Measurements from ENCODE around the gene CDC7.
"Not testable (repeated sequence)": the region's sequence is repeated elsewhere in the genome, so short reads cannot be mapped to it uniquely, and the experiment has no call there.

The CDC7 gene

GRCh38 chr1:91513160-91513559 lies 12.5 kb downstream of the CDC7 start:
- DNase-seq = no peak

DNA sequence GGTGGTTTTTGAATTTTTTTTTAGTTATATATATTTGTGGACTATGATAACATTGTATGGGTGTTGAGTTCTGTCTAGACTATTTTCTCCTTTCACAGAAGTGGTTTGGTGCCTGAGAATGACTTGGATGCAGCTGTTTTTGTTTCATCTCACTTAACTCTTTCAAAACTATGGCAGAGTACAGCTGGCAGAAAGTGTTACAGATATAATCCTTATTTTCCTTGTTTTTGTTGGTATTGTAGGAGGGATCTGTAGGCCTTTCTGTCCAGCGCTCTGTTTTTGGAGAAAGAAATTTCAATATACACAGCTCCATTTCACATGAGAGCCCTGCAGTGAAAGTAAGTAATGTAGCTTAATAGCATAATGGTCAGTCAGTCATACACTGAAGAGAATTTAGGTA lies 13.1 kb downstream of the CDC7 start:
- no peak for DNase-seq

GRCh38 chr1:91515994-91516393 lies 15.3 kb downstream of the CDC7 start:
- no peak for DNase-seq

GRCh38 chr1:91516605-91517004 lies 16.0 kb downstream of the CDC7 start:
- not testable (repeated sequence) for DNase-seq

GRCh38 chr1:91519167-91519566 lies 18.5 kb downstream of the CDC7 start:
- DNase-seq = not testable (repeated sequence)

- no peak for DNase-seq
Observed at GRCh38 chr1:91520942-91521507, 20.4 kb downstream of the CDC7 start.

- no peak for DNase-seq
Observed at GRCh38 chr1:91523482-91523881, 22.8 kb downstream of the CDC7 start.

GRCh38 chr1:91526496-91526895 lies 25.8 kb downstream of the CDC7 start:
- DNase-seq = no peak

- no peak for DNase-seq
Observed at GRCh38 chr1:91527266-91527765, 26.7 kb downstream of the CDC7 start.

- no peak for DNase-seq
Observed at GRCh38 chr1:91527781-91528180, 27.1 kb downstream of the CDC7 start.

- DNase-seq = no peak
Observed at GRCh38 chr1:91529856-91530255, 29.2 kb downstream of the CDC7 start.

DNA sequence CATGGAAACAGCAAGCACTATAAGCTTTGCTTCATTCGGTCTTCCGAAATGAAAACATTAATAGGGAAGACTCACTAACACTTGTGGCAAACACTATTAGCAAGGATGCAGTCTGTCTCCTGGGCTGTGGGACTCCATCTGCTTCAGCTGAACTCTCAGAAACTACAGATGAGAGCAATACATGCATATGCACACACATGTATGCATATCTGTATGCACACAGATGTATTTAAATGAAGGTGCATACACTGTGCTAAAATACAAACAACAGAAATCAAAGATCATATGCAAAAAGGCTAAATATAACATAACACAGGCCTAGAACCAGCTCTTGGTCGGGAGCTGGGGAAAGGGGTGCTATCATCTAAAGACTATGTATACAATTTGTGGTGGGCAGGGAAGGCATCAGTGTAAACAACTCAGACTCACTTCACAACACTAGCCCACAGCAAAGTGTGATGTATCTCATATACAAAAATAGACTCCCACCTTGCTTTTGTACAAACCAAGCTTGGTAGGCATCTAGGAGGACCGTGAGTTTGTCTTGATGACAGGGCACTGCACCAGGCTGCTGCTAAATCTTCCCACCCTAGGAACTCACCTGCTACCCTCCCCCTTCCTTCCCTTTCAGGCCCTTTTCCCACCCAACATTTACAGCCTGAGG lies 32.8 kb downstream of the CDC7 start:
- no peak for DNase-seq

DNA sequence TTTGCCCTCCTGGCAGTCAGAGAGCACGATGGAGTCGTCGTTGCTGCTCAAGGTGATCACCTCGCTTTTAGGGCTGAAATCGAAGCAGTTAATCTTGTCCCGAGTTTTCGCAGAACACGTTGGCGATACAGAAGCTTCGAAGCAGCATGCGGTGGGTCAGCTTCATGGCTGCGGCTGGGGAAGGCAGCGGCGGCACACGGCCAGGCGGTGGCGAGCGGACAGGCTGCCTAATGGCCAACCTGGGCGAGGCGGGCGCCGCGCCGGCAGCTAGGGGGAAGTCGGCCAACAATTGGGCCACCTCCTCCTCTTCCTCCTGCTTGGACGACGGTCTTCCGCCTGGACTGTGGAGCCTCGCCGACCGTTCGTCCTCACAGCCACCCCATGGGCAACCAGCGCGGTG lies 34.8 kb downstream of the CDC7 start:
- no peak for DNase-seq

- no peak for DNase-seq
Observed at GRCh38 chr1:91537281-91537986, 36.8 kb downstream of the CDC7 start.

DNA sequence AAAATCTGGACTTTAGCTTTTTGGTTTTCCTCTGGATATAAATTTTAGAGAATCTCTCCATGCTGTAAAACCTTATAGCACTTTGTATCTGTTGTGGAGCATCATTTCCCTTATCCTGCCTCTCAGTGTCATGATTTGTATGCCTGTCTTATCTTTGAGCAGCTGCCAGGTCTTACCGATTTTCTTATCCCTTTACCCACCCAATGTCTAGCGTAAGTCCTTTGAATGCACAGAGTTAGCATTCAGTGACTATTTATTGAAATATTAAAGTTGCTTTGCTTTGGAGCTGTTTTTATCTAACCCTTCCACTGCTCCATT lies 37.3 kb downstream of the CDC7 start:
- no peak for DNase-seq

- no peak for DNase-seq
Observed at GRCh38 chr1:91540910-91541309, 40.3 kb downstream of the CDC7 start.

GRCh38 chr1:91541918-91542533 lies 41.4 kb downstream of the CDC7 start:
- no peak for DNase-seq

DNA sequence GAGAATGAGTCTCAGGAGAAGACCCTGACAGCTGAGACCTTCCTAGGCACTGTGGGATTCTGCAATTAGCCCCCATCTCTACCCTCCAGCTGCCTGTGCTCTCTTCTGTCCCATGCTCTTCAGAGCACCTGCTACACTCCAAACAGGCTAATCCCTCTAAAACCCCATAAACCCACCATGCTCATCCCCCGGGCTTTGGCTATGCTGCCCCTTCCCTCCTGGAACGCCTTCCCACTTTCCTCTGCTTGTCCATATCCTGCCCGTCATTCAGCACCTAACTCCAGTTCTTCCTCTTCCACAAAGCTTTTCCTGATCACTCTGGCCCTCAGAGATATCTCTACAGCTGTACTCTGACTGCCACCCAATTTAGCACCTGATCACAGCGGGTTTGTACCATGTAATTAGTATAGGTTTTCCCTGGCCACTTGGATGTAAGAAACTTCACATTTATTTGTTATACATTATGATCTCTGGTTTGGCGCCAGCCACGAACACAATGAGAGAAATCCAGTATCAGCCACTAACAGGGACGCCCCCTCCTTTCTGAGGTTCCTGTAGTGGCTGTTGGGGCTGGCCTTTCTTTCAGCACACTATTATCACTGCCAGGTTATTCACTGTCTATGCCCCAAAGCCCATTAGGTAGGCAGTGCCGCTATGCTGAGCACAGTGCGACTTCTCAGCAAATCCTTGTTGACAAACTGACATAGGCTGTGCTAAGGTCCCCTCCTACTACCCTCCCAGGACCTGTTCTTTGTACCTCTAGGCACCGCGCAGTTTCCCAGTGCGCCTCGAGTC lies 45.1 kb downstream of the CDC7 start:
- DNase-seq = no peak

DNA sequence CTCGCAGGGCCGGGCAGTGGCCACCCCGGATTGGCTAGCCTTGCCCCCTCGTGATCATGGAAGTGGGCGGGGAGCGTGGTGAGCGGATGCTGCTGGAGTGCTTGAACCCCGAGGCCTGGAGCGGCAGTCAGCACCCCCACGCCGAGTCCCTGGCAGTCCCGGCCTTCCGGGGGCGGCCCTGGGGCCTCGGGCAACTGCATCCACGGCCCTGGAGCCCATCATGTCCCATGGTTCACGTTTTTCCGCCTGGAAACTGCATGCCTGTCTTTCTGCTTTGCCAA lies 45.6 kb downstream of the CDC7 start:
- no peak for DNase-seq

DNA sequence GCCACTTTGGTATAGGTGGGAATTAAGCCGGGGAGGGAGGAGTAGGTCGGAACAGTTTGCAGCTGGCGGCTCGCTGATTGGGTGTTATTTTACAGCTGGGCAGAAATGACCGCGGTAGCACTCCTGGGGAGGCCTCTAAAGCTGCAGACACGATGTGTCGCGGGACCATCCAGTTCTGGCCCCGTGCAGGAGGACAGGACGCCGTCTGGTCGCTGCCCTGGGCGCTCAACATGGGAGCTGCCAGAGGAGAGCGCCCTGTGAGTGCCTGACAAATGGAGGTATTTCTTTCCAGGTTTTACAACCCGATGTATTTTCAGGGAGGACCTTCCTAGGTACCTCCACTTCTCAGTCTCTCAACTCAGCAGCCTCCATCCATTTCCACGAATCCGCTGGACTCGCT lies 46.2 kb downstream of the CDC7 start:
- DNase-seq = no peak

GRCh38 chr1:91548376-91549040 lies 47.9 kb downstream of the CDC7 start:
- no peak for DNase-seq

DNA sequence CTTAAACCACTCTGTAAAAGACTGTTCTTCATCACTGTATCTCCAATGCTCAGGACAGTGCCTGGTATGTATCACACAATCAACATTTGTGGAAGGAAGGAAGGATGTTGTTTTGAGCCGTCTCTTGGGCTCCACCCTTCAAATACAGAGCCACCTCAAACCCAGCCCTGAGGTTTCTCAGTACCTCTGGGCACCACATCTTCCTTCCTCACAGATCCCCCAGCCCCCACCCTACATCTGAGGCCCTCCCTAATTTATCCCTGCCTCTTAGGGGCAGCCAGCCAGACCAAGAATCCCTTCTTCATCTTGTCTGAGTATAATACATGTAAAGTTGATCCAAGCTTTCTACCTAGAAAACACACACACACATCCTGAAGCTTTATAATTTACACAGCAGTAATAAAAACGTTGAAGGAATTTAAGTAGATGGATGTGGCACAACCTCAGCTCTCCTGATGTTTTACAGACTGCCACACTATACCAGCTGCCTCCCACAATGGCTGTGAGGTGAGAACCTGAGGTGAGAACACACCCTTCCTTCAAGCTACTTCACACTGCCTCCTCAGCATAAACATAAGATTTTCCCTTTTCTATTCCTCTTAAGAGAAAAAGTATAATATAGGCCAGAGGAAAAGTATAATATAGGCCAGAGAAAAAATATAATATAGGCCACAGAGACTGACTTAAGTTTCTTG lies 48.5 kb downstream of the CDC7 start:
- DNase-seq = no peak
